ENCODE results near the gene TRERF1.

- TF ChIP-seq CTCF (IDR thresholded peaks at IDR 0.05) (no peak), POLR2A (IDR thresholded peaks at IDR 0.05) (no peak)
These were observed 56.7 kb downstream of the TRERF1 start for GRCh38 chr6:42394881-42395620.

Measured in thyroid gland (tissue), 4 donors.